GM12878 (cell line): ENCODE results near the gene STX12. TPM values are rescaled to one million over a fixed set of nuclear protein-coding genes. Genes with fewer than 3 reads are reported as not detected.

Source experiments
- CREM ChIP-seq: IDR thresholded peaks from 2 replicates; pipeline ENCODE4 v1.6.1; 2014; ENCODE audit warnings: antibody characterized with exemption, low read depth
- CUX1 ChIP-seq: IDR thresholded peaks from 2 replicates; pipeline ENCODE4 v1.6.1; 2012; ENCODE audit warnings: improper control_type of control experiment, low read depth, low read length; ENCODE audit not compliant: insufficient replicate concordance
- EED ChIP-seq: sonication (generic); IDR thresholded peaks from 2 replicates; pipeline ENCODE4 v1.6.1; 2016; ENCODE audit warnings: antibody characterized with exemption, low read depth
- EGR1 ChIP-seq, 2 experiments: IDR thresholded peaks; 1 replicate in 1 of 2; 2 replicates in 1 of 2; pipeline ENCODE4 v1.6.1; 2011 to 2012; ENCODE audit warnings: low read depth in 2 of 2, low read length in 2 of 2, borderline replicate concordance in 1 of 2, mild to moderate bottlenecking in 1 of 2, moderate library complexity in 1 of 2
- HCFC1 ChIP-seq: fragments of 150-350 bp; IDR thresholded peaks from 2 replicates; pipeline ENCODE4 v1.6.1; 2014; ENCODE audit warnings: low read length
- MAX ChIP-seq: IDR thresholded peaks from 2 replicates; pipeline ENCODE4 v1.6.1; 2012; ENCODE audit warnings: low read depth, low read length, improper control_type of control experiment
- PKNOX1 ChIP-seq: fragments of 450-650 bp; IDR thresholded peaks from 2 replicates; pipeline ENCODE4 v1.6.1; 2016; ENCODE audit warnings: mild to moderate bottlenecking
- POLR2AphosphoS2 ChIP-seq: IDR thresholded peaks from 2 replicates; pipeline ENCODE4 v1.6.1; 2011; ENCODE audit warnings: low read depth, mild to moderate bottlenecking, low read length, improper control_type of control experiment, moderate library complexity
- RAD51 ChIP-seq: fragments of 450-650 bp; IDR thresholded peaks from 2 replicates; pipeline ENCODE4 v1.6.1; 2016; ENCODE audit warnings: moderate library complexity, mild to moderate bottlenecking, inconsistent platforms
- RBBP5 ChIP-seq: fragments of 200-600 bp; sonication (generic); conservative IDR thresholded peaks from 2 replicates; pipeline ENCODE4 v1.6.1; 2016
- SREBF2 ChIP-seq: IDR thresholded peaks from 2 replicates; pipeline ENCODE4 v1.6.1; 2012; ENCODE audit warnings: mild to moderate bottlenecking, low read length
- SRF ChIP-seq, 2 experiments: IDR thresholded peaks; 2 replicates each; pipeline ENCODE4 v1.6.1; 2011; ENCODE audit warnings: low read depth in 2 of 2, low read length in 2 of 2, mild to moderate bottlenecking in 1 of 2, moderate library complexity in 1 of 2
- SUPT20H ChIP-seq: IDR thresholded peaks from 2 replicates; pipeline ENCODE4 v1.6.1; 2011; ENCODE audit warnings: low read depth, mild to moderate bottlenecking, low read length, moderate library complexity, borderline replicate concordance; ENCODE audit not compliant: control insufficient read depth
- SUZ12 ChIP-seq: fragments of 200-600 bp; sonication (generic); IDR thresholded peaks from one replicate; pipeline ENCODE4 v1.6.1; 2018; ENCODE audit warnings: antibody characterized with exemption, mild to moderate bottlenecking; ENCODE audit not compliant: unreplicated experiment
- ZNF24 ChIP-seq: fragments of 450-650 bp; IDR thresholded peaks from 2 replicates; pipeline ENCODE4 v1.6.1; 2017; ENCODE audit warnings: antibody characterized with exemption, mild to moderate bottlenecking
- polyA plus RNA-seq, 11 experiments: library from polyadenylated mRNA; depleted of rRNA in 4 of 11; unstranded in 6 of 11; stranded (reverse) in 5 of 11; fragments of >200 nt; fragmentation: Nextera tagmentation in 4 of 11; fragmentation: Illumina TruSeq in 1 of 11; extraction: Ambion mirVana in 4 of 11; extraction: Trizol in 1 of 11; gene quantifications; 1 replicate in 1 of 11; 2 replicates in 10 of 11; pipeline versions ENCODE4 v1.2.1 to v1.2.3, GENCODE V29; 2011 to 2016; ENCODE audit warnings: inconsistent platforms in 2 of 11, missing spikeins in 2 of 11, low read depth in 1 of 11
- total RNA-seq, 4 experiments: library from RNA; depleted of rRNA in 3 of 4; stranded (reverse); fragments of >200 nt in 3 of 4; fragmentation: Illumina TruSeq in 1 of 4; extraction: Trizol in 1 of 4; gene quantifications; 2 replicates each; pipeline versions ENCODE4 v1.2.1 to v1.2.3, GENCODE V29; 2013 to 2021
- TF ChIP-seq, protein P1 (sequence below): fragments of 450-650 bp; formaldehyde crosslinking; IDR thresholded peaks from 2 replicates; pipeline ENCODE4 v1.5.0; 2022; ENCODE audit warnings: mild to moderate bottlenecking, missing genetic modification characterization

The STX12 gene
- total and polyA plus RNA-seq, 10 of the 15 experiments (the other 5 are each of a cell fraction or from before 2014, with no cell fraction given): 20.2 to 35.0 (median 28.1) TPM

- TF ChIP-seq CUX1 (no peak), CREM (peak; percentile 84), EGR1 (IDR thresholded peaks at IDR 0.05; ENCODE audit: borderline replicate concordance in 1 of 2, low read depth in 2 of 2, low read length in 2 of 2) (no peak), PKNOX1 (no peak), SUZ12 (no peak), MAX (peak; percentile 20; the same call in 1 of the 2 replicates), SREBF2 (no peak), SUPT20H (no peak), HCFC1 (no peak), POLR2AphosphoS2 (no peak), RAD51 (no peak), EED (no peak), ZNF24 (no peak), SRF (IDR thresholded peaks at IDR 0.05; ENCODE audit: low read depth in 2 of 2, low read length in 2 of 2) (no peak), RBBP5 (no peak)
- TF ChIP-seq, protein P1, sequence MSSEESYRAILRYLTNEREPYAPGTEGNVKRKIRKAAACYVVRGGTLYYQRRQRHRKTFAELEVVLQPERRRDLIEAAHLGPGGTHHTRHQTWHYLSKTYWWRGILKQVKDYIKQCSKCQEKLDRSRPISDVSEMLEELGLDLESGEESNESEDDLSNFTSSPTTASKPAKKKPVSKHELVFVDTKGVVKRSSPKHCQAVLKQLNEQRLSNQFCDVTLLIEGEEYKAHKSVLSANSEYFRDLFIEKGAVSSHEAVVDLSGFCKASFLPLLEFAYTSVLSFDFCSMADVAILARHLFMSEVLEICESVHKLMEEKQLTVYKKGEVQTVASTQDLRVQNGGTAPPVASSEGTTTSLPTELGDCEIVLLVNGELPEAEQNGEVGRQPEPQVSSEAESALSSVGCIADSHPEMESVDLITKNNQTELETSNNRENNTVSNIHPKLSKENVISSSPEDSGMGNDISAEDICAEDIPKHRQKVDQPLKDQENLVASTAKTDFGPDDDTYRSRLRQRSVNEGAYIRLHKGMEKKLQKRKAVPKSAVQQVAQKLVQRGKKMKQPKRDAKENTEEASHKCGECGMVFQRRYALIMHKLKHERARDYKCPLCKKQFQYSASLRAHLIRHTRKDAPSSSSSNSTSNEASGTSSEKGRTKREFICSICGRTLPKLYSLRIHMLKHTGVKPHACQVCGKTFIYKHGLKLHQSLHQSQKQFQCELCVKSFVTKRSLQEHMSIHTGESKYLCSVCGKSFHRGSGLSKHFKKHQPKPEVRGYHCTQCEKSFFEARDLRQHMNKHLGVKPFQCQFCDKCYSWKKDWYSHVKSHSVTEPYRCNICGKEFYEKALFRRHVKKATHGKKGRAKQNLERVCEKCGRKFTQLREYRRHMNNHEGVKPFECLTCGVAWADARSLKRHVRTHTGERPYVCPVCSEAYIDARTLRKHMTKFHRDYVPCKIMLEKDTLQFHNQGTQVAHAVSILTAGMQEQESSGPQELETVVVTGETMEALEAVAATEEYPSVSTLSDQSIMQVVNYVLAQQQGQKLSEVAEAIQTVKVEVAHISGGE: peak; percentile 66
Measured at GRCh38 chr1:27772932-27773825, at the start of gene STX12 (continued).
